SW480 (cell line): Measurements from ENCODE around the gene FUZ.
"Not testable (repeated sequence)": the region's sequence is repeated elsewhere in the genome, so short reads cannot be mapped to it uniquely, and the experiment has no call there.

ENCODE experiments used
- DNase-seq: peaks from one replicate; pipeline ENCODE4 v3.0.0-alpha.2; 2016; ENCODE audit warnings: low spot score

The FUZ gene

DNA sequence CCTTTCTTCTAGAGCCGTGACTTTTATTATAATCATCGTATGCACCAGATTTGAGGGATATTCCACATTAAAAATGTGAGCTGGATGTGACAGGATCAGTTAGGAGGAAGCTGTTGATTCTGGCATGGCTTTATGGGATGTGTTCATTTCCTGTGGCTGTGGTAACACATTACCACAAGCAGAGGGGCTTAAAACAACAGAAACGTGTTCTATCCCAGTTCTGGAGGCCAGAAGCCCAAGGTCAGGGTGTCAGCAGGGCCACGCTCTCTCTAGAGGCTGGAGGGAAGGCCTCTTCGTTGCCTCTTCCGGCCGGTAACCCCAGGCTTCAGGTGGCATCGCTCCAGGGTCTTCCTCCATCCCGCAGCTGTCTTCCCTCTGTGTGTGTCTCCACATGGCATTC is 19.5 kb upstream of the FUZ start:
- DNase-seq, result no peak

DNA sequence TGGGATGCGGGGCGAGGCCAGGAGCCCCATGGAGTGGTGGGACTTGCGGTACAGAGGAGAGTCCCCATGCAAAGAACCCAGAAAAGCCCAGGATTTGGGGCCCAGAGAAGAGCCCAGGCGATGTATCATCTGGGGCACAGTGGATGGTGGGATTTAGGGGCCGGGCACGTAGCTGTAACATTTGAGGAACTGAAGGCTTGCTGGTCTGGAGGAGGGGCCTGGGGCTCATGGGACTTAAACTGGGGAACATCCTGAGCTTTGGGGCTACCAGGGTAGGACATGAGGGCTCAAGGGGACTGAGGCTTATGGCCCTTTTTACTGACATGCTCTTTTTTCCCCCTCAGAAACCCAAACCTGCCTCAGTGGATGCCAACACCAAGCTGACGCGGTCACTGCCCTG is 18.5 kb upstream of the FUZ start:
- DNase-seq, result no peak

DNA sequence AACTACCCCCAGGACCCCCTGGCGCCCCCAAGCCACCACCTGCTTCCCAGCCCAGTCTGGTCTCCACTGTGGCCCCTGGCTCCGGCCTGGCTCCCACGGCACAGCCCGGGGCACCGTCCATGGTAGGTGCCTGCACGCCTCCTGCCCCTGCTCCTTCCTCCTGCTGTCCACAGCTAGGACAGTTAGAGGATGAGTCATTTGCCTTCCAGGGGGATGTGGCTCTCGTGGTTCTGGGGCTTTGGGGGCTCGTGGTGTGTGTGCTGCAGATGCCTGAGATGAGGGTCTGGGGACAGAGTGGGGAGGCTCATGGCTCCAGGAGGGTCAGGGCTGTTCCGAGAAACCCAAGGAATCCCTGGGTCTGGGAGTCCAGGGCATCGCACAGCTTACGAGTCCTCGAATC is 17.7 kb upstream of the FUZ start:
- DNase-seq, result no peak

DNA sequence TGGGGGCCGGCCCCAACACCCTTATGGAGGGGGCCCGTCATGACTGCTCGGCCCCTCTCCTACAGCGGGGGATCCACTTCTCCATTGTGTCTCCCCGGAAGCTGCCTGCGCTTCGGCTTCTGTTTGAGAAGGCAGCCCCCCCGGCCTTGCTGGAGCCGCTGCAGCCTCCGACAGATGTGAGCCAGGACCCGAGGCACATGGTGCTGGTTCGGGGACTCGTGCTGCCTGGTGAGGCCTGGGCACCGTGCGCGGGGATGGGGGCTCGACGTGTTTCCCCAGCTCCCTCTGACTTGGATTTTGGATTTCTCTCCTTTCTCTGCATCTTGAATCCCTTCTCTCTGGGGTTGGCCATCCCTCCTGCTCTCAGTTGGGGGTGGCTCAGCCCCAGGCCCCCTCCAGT is 16.6 kb upstream of the FUZ start:
- no peak for DNase-seq

DNA sequence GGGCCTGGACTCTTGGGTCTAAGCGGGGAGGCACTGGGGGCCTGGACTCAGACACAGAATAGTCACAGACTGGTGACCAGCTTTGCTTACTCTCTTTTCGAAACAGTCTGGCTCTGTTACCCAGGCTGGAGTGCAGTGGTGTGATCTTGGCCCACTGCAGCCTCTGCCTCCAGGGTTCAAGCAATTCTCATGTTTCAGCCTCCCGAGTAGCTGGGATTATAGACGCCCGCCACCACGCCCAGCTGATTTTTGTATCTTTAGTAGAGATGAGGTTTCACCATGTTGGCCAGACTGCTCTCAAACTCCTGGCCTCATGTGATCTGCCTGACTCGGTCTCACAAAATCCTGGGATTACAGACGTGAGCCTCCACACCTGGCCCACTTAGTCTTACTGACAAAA is 16.1 kb upstream of the FUZ start:
- DNase-seq, result no peak

DNA sequence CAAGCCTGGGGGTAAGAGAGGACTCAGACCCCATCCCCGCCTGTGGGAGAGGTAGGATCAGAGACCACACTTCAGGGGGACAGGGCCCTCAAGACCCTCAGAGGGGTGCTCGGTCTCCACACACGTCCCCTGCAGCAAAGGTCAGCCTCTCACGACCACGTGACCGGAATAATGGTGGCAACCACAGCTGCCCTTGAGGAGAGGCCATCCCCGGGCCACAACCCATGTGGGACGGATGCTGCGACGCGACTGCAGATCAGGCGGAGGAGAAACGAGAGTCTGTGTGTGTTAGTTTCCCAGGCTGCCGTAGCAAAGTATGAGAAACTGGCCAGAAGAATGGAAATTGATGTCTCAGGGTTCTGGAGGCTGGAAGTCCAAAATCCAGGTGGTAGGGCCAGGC is 13.9 kb upstream of the FUZ start:
- no peak for DNase-seq

DNA sequence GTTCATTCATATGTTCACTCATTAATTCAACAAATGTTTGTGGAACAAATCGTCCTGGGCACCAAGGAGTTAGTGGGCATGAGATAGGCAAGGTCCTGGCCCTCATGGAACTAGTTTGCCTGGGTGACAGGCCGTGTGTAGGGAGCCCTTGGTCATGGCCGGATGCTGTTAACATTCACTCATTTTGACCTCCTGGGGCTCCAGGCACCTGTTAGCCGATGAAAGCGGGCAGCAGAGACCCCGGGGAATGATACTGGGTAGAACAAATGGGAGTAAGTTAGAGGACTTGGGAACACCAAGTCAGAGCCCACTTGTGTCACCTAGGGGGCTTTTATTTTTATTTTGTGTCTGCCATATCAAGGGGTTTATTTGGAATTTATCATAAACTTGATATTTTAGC is 11.6 kb upstream of the FUZ start:
- DNase-seq, result no peak

DNA sequence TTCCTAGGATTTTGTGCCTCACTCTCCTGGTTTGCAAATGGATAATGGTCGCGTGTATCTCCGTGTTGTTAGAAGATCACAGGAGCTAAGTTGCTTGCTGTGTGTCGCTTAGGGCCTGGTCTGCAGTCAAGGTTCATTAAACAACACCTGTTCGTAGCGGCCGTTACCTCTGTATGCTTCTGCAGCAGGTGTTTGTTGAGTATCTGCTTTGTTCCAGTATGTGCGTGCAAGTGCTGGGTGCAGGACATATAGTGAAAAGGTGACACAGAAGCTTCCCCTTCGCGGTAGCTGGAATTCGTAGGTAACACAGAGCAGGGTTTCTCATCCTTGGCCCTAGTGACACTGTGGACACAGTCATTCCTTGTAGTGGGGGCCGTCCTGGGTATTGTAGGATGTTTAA is 10.4 kb upstream of the FUZ start:
- DNase-seq, result no peak

DNA sequence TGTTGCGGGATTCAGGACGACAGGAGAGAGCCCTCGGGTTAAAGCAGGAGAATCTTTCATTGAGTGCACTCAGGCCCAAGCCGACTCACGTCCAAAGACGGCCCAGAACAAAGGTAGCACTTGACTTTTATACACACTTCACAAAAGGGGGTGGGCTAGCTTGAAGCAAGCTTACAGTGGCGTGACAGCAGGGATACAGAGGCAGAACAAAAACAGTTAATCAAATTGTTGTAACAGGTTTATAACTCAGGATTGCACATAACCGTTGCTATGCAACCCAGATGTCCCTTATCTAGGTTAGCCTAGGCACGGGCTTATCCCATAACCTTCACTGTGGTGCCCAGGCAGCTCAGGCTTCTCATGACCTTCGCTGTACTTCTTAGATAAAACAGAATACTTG is 7.0 kb upstream of the FUZ start:
- no peak for DNase-seq

DNA sequence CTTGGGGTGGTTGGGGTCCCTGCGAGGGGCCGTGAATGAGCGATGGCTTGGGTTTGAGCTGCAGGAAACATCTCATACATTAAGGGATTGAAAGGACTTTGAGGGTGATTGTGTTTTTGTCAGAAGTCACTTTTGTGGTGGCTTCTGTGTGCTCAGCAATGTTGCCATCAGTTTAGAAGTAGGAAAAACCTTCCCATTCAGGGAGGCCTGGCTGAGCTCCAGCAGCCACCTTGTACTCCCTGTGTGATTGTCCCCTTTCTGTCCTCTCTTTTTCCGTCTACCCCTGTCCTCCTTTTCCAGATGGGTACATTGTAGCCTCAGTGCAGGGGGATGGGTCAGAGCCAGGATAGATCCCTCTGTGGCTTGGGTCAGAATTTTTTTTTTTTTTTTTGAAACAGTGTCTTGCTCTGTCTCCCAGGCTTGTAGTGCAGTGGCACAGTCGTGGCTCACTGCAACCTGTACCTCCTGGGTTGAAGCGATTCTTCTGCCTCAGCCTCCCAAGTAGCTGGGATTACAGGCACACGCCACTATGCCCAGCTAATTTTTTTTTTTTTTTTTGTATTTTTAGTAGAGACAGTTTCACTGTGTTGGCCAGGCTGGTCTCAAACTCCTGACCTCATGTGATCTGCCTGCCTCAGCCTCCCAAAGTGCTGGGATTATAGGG is 6.5 kb upstream of the FUZ start:
- not testable (repeated sequence) for DNase-seq

DNA sequence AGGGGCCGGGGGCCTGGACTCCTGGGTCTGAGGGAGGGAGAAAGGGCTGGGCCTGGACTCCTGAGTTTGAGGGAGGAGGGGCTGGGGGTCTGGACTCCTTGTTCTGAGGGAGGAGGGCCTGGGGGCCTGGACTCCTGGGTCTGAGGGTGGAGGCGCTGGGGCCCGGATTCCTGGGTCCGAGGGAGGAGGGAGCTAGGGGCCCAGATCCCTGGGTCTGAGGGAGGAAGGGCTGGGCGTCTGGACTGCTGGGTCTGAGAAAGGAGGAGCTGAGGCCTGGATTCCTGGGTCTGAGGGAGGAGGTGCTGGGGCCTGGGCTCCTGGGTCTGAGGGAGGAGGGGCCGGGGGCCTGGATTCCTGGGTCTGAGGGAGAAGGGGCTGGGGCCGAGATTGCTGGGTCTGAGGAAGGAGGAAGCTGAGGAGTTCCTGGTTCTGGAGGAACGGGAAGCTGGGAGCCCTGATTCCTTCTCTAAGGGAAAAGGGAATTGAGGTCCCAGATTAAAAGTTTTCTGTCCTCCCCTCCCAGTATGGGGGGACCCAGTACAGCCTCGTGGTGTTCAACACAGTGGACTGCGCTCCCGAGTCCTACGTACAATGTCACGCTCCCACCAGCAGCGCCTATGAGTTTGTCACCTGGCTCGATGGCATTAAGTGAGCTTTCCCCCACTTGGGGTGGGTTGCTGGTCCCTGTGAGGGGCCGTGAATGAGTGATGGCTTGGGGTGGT is 5.7 kb upstream of the FUZ start:
- DNase-seq, result no peak

DNA sequence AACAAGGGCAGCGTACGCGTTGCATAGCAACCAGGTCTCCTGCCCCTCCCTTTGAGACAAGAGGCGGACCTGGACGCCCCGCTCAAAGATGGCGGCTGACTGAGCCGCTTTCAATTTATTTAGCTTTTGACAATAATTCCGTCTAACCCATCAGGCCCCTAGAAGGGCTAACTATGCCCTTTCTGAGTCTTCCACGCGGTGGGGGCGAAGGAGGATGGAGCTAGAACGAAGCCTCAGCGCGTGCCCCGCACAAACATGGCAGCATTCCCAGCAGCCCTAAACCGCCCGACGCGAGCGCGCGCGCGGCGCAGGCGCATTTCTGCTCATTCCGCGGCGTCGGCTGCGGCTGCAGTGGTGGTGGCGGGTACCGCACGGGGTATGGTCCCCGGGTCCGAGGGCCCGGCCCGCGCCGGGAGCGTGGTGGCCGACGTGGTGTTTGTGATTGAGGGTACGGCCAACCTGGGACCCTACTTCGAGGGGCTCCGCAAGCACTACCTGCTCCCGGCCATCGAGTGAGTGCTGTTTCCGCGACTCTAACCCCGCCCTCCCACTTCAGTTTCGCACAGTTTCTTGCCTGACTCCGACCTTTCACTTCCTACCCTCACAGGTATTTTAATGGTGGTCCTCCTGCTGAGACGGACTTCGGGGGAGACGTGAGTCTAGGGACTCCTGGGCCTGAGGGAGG is 5.0 kb upstream of the FUZ start, which contains the start of gene MED25:
Gene MED25 (plus strand): TSS at position 326 of the 685 bp plus-strand sequence. CDS start 53 bp downstream, at position 379.
- DNase-seq, result peak; percentile 86

DNA sequence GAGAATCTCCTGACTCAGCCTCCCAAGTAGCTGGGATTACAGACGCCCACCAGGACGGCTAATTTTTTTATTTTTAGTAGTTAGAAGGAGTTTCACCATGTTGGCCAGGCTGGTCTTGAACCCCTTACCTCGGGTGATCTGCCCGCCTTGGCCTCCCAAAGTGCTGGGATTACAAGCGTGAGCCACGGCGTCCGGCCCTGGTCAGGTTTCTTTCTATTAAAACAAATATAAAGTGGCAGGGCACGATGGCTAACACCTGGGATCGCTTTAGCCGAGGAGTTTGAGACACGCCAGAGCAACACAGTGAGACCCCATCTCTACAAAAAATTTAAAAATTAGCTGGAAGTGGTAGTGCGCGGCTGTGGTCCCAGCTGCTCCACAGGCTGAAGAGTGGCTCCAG is 3.5 kb upstream of the FUZ start:
- no peak for DNase-seq

DNA sequence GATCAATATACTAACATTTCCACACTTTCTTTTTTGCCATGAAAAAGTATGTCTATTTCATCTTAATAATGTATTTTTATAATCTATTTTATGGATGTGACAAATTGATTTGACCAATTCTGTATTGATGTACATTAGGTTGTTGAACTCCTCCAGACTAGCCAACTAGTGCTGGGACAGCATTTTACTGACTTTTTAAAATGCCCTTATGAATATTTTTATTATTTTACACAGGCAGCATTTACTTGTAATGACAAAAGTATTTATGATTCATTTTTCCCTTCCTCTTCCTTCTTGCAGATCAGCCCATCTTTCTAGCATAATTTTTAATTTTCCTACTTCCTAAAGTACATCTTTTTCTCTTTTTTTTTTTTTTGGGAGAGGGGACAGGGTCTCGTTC is 918 bp upstream of the FUZ start:
- no peak for DNase-seq

DNA sequence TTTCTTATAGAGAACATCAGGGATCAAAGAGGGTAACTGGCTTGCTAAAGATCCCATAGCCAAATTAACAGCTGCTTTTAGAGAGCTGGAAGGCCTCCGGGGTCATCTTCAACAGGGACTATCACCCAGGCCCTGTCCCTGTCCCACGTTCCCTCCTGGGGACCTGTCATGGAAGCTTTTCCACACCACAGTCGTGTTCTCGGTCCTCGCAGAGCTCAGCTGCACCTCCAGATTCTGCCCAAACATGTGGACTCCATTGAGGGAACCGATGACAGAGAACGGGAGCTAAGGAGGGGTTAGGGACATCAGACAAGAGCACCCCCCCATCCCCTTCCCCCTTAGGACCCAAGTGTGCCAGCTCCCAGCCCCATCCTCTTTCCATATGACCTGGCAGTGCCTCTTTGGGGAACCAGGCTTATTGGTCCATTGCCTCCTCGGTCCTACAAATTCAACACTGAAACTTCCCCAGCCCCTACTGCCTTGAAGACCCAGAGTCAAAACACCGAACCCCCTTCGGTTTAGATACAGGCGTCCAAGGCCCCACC is 568 bp downstream of the FUZ start:
- DNase-seq, result no peak

DNA sequence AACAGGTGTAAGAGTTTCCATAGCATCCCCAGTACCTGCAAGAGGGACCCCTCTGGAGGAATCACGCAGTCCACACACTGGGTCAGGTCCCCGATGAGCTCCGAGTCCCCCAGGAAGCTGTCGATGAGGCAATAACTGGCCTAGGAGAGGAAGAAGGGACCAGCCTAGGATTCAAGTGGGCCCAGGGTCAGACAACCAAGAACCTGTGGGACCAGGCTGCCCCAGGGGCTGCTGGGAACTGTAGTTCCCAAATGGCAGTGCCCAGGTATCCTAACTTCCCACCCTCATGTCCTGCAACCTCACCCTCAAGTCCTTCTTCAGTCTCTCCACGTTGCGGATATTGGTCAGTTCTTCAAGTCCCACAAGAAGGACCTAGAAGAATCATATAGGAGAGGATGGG is 1.8 kb downstream of the FUZ start:
- DNase-seq, result no peak

DNA sequence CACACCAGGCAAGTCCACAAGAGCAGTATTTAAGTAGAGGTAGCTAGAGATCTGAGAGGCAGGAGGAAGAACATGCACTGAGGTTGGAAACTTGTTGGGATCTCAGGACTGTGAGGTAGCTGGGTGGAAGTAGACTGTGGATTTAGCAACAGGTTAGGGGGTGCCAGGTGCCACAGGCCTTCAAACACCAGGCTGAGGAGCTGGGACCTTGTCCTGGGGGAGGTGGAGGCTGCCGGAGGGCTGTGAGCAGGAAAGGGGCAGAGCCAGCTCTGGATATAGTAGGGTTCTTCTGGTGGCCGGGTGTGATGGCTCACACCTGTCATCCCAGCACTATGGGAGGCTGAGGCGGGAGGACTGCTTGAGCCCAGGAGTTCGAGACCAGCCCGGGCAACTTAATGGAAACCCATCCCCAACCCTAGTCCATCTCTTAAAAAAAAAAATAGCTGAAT is 3.1 kb downstream of the FUZ start:
- no peak for DNase-seq

DNA sequence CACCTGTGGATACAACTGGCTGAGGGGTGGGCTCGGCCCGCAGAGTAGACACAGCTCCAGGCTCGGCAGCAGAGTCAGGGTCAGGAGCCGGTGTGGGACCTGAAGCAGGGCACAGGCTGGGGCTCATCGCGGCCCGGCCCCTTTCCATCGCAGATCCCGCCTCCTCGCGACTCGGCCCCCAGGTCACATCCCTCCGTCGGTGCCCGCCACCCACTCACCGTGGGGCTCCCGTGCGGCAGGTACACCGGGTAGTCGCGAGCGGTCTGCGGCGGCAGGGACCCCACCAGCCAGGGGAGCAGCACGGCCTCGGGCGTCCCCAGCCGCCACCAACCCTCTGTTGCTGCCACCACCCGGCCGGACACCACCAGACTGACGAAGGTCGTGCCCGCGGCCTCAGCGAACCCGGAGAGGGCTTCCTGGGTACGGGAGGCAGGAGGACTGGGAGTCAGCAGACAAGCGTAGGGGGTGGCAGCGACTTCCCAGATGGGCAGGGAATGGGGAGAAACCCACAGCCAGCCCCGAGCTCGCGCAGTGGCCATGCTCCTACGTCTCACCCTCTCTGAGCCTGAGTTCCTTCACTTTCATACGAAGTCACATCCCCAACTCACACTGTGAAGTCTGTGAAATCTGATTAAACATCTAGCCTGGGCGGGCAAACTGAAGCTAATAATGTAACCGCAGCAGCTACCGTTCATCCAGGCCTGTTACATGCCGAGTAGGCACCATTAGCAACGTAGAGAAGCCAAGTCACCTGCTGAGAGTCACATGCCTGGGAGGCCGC is 3.7 kb downstream of the FUZ start:
- DNase-seq, result peak; percentile 50

DNA sequence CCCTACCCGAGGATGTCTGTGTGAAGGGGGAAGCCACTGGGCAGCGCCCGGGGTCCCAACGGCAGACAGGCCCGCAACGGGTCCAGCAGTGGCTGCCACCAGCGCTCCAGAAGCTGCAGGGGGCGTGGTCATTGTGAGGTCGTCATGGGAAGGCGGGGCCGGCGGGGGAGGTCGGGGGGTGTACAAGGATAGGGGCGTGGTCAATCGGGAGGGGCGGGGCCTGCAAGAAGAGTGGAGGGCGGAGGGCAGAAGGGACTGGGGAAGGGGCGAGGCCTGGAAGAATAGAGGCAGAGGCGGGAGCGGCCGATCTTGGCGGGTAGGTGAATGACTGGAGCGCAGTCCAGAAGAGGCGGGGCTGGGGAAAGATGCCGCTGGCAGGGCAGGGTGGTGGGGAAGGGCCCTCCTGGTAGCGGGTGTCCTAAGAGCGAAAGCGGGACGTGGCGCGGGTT is 4.4 kb downstream of the FUZ start:
- peak; percentile 59 for DNase-seq

DNA sequence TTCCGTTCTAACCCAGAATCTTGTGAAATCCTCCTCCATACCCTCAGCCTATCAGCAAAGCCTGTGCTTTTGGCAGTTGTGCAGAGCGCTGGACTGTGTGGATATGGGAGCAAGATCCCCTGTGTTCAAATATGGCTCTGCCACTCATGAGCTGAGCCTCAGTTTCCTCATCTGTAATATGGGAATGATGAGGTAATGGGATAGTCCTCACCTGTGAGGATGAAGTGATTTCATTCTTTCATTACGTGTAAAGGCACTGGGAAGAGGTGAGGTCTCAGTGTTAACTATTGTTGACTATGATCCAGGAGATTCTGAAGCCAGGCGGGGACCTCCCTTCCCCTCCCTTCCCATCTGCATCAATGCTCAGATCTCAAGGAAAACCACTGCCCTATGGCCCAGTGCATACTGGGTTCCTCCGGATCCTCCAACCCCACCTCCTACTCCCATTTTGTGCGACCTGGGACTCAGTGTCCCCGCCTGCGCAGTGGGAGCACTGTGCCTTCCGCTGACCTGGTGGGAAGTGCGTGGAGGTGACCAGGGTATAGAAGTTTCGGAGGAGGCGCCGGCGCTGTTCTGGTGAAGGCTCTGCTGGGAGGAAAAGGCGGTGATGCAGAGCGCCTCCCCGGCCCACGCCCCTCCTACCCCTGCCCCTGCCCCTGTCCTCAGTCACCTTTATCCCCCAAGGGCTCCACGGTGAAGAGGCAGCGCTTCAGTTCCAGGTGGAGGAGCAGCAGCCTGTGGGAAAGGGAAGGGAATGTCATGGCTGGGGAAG is 5.0 kb downstream of the FUZ start:
- no peak for DNase-seq
